ENCODE results near the gene WDR27.

WDR27 gene

DNA sequence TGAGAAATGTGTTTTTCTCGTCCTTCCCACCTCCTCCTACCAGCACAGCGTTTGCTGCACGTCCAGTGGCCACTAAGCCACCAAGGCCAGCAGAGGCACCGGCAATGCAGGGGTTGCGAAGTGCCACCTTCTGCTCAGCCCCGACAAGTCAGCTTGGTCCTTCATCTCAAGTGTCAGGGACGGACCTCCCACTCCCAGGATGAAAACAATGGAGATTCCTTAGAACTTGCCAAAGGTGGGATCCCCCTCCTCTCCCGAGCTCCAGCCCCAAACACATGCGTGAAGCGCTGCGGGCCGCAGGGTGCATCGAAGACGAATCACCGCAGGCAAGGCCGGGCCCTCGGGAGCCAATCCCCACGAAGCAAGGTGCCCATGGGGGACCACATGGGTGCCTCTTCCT is 60.8 kb downstream of the WDR27 start:
- no peaks in the 10 kb centered on the region for H3K4me1 ChIP-seq
- no peak for DNase-seq
- H3K36me3 ChIP-seq, result peaks cover 3% of the 10 kb centered on the region
- H3K9me3 ChIP-seq, result no peaks in the 10 kb centered on the region
- no peak for TF ChIP-seq CTCF (IDR thresholded peaks at IDR 0.05; ENCODE audit: low read depth, low read length)
- no peak overlapping the region for H3K4me3 ChIP-seq (ENCODE audit: low read depth, low read length)
- no peaks in the 10 kb centered on the region for H3K27me3 ChIP-seq

DNA sequence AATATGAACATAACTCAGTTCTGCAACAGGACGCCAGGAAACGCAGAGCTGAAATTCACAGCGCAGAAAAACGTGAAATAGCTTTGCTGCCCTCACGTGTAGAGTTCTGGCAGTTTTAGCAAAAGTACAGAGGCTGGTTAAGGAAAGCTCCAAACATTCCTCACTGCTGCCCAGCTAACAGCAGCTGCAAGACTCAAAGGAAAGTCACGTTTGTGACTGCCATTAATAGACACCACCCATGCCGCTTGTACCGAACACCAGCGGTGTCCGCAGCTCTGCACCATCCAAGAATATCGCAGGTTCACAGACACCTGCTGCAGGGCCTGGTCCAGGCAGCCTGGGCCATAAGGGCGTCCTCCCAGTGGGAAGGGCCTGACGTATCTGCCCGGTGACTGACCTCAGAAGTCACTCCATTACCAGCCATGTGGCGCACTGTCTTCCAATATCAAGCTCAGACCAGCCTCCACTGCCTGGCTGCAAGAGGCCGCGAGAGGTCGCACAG is 61.4 kb downstream of the WDR27 start:
- no peak for DNase-seq
- TF ChIP-seq CTCF (IDR thresholded peaks at IDR 0.05; ENCODE audit: low read depth, low read length), result no peak
- H3K4me3 ChIP-seq (ENCODE audit: low read depth, low read length), result no peak overlapping the region
- no peaks in the 10 kb centered on the region for H3K4me1 ChIP-seq
- H3K36me3 ChIP-seq, result peaks cover 3% of the 10 kb centered on the region
- no peaks in the 10 kb centered on the region for H3K27me3 ChIP-seq
- H3K9me3 ChIP-seq, result no peaks in the 10 kb centered on the region

DNA sequence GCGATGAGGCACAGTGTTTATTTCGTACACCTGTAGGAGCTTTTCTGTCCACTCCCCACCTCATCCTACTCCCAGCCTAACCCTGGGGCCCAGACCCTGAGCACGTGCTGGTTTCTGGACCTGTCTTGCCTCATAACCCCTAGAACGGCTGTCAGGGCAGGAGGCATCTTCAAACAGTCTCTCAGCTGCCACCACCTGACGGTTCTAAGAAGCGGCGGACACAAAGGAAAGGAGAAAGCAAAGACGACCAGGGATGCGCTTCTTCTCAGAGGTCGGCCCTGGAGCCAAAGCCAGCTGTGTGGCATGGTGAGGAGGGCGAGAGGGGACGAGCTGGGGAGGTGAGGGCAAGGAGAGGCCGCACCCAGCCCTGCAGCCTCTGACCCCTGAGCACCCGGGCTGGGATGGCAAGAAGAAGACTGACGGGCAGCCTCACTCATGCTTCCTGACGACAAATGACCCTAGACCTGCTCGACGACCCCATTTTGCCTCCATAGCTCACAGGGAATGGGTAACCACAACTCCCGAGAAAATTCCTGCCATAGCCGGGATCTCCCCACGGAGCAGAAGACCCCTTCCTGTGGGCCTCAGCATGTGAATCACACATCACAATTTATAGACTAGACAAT is 62.1 kb downstream of the WDR27 start:
- peaks cover 3% of the 10 kb centered on the region for H3K36me3 ChIP-seq
- no peak for TF ChIP-seq CTCF (IDR thresholded peaks at IDR 0.05; ENCODE audit: low read depth, low read length)
- H3K27me3 ChIP-seq, result no peaks in the 10 kb centered on the region
- no peaks in the 10 kb centered on the region for H3K9me3 ChIP-seq
- H3K4me3 ChIP-seq (ENCODE audit: low read depth, low read length), result no peak overlapping the region
- H3K4me1 ChIP-seq, result no peaks in the 10 kb centered on the region
- no peak for DNase-seq

- Histone ChIP-seq H3K27me3 (no peaks in the 10 kb centered on the region), H3K4me3 (ENCODE audit: low read depth, low read length) (no peak overlapping the region), H3K9me3 (no peaks in the 10 kb centered on the region), H3K36me3 (peaks cover 7% of the 10 kb centered on the region), H3K4me1 (no peaks in the 10 kb centered on the region)
- no peak for TF ChIP-seq CTCF (IDR thresholded peaks at IDR 0.05; ENCODE audit: low read depth, low read length)
- no peak for DNase-seq
These were observed 62.9 kb downstream of the WDR27 start for GRCh38 chr6:169638915-169639314.

DNA sequence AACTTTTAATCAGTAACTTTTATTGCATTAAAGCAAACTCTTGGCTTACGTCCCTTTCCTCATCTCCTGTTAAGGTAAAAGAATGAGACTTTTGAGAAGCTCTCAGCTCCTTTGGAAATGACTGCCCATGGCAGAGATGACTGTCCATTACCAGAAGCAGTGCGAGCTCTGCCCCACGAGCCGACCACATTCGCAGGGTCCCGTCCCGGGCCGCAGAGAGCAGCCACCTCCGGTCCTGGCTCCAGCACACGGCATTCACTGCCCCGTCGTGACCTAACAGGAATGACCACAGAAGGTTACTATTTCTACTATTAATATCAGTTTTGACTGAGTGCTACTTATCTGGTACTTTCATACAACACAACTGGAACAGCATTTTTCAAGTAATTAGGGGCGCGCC is 63.4 kb downstream of the WDR27 start:
- H3K27me3 ChIP-seq, result no peaks in the 10 kb centered on the region
- H3K4me1 ChIP-seq, result no peaks in the 10 kb centered on the region
- no peak overlapping the region for H3K4me3 ChIP-seq (ENCODE audit: low read depth, low read length)
- peaks cover 12% of the 10 kb centered on the region for H3K36me3 ChIP-seq
- no peaks in the 10 kb centered on the region for H3K9me3 ChIP-seq
- no peak for DNase-seq
- TF ChIP-seq CTCF (IDR thresholded peaks at IDR 0.05; ENCODE audit: low read depth, low read length), result no peak

- H3K9me3 ChIP-seq, result no peaks in the 10 kb centered on the region
- DNase-seq, result no peak
- H3K4me3 ChIP-seq (ENCODE audit: low read depth, low read length), result no peak overlapping the region
- peaks cover 20% of the 10 kb centered on the region for H3K36me3 ChIP-seq
- H3K27me3 ChIP-seq, result no peaks in the 10 kb centered on the region
- TF ChIP-seq CTCF (IDR thresholded peaks at IDR 0.05; ENCODE audit: low read depth, low read length), result no peak
- H3K4me1 ChIP-seq, result no peaks in the 10 kb centered on the region
These were observed 66.5 kb downstream of the WDR27 start for GRCh38 chr6:169635345-169635744.

Measured in BE2C (cell line).